Loucy (cell line): ENCODE measurements around the gene CCL5.

Experiments
- EZH2phosphoT487 ChIP-seq: fragments of 200-600 bp; IDR thresholded peaks from 2 replicates; pipeline ENCODE4 v1.6.1; 2018; ENCODE audit warnings: antibody characterized with exemption, mild to moderate bottlenecking, moderate library complexity, borderline replicate concordance
- TF ChIP-seq, protein P1 (sequence below): fragments of 200-600 bp; sonication (generic); conservative IDR thresholded peaks from 2 replicates; pipeline ENCODE4 v1.5.1; 2014; ENCODE audit warnings: mild to moderate bottlenecking, antibody characterized with exemption, low read length

DNA sequence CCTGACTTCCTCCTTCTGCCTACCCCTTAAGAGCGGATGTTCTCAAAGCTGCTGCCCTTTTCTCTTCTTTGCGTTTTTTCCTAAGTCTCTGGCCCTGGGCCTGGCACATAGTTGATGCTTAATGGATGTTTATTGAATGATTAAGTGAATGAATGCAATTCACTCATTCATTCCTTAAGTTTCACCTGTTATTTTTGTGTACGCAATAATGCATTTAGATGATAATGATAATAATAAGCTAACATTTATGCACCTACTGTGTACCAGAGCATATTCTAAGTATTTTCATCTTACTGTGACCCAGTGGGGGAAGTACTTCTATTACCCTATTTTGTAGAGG is 4.4 kb downstream of the CCL5 start:
- TF ChIP-seq, protein P1, sequence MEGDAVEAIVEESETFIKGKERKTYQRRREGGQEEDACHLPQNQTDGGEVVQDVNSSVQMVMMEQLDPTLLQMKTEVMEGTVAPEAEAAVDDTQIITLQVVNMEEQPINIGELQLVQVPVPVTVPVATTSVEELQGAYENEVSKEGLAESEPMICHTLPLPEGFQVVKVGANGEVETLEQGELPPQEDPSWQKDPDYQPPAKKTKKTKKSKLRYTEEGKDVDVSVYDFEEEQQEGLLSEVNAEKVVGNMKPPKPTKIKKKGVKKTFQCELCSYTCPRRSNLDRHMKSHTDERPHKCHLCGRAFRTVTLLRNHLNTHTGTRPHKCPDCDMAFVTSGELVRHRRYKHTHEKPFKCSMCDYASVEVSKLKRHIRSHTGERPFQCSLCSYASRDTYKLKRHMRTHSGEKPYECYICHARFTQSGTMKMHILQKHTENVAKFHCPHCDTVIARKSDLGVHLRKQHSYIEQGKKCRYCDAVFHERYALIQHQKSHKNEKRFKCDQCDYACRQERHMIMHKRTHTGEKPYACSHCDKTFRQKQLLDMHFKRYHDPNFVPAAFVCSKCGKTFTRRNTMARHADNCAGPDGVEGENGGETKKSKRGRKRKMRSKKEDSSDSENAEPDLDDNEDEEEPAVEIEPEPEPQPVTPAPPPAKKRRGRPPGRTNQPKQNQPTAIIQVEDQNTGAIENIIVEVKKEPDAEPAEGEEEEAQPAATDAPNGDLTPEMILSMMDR: no peak
- TF ChIP-seq EZH2phosphoT487: no peak
